Cardiac muscle cell (in vitro differentiated cells and primary cell): Measurements from ENCODE around the gene SRR. TPM values are rescaled to one million over a fixed set of nuclear protein-coding genes. Genes with fewer than 3 reads are reported as not detected.

Source experiments
- DNase-seq, 2 donors: peaks; one replicate each; pipeline versions ENCODE4 v3.0.0 to v3.0.0-alpha.2; 2010 to 2017; ENCODE audit warnings: low read depth in 1 of 2, low spot score in 1 of 2
- H3K27ac ChIP-seq: fragments of 200-600 bp; sonication (generic); 2 replicates; pipeline ENCODE4 v1.5.1; 2016
- H3K27me3 ChIP-seq: fragments of 200-600 bp; sonication (generic); 2 replicates; pipeline ENCODE4 v1.6.0; 2016; ENCODE audit warnings: control low read depth
- H3K36me3 ChIP-seq: fragments of 200-600 bp; sonication (generic); 2 replicates; pipeline ENCODE4 v1.5.1; 2016; ENCODE audit warnings: control low read depth
- H3K4me1 ChIP-seq: fragments of 200-600 bp; sonication (generic); 2 replicates; pipeline ENCODE4 v1.8.1; 2017; ENCODE audit warnings: low read depth, mild to moderate bottlenecking, mixed run types
- H3K4me3 ChIP-seq: fragments of 200-600 bp; sonication (generic); 2 replicates; pipeline ENCODE4 v1.5.1; 2016; ENCODE audit warnings: mild to moderate bottlenecking
- H3K9me3 ChIP-seq: fragments of 200-600 bp; sonication (generic); 2 replicates; pipeline ENCODE4 v1.5.1; 2017; ENCODE audit warnings: low read depth, mild to moderate bottlenecking, control low read depth
- CTCF ChIP-seq: IDR thresholded peaks from 2 replicates; pipeline ENCODE4 v1.5.1; 2012; ENCODE audit warnings: low read depth, mild to moderate bottlenecking, low read length
- polyA plus RNA-seq: library from polyadenylated mRNA; unstranded; fragments of >200 nt; fragmentation: Nextera tagmentation; extraction: Ambion mirVana; gene quantifications from 2 replicates; pipeline ENCODE4 v1.2.1, GENCODE V29; 2016
- total RNA-seq: library from RNA; depleted of rRNA; stranded (reverse); fragments of >200 nt; gene quantifications from 2 replicates; pipeline ENCODE4 v1.2.3, GENCODE V29; 2016

SRR gene
- total and polyA plus RNA-seq, 2 experiments from 2014 or later = 27.7 to 49.9 TPM

- DNase-seq = no peak
- H3K27me3 ChIP-seq = no peaks in the 10 kb centered on the region
- no peak overlapping the region for H3K27ac ChIP-seq
- no peak for TF ChIP-seq CTCF
- H3K9me3 ChIP-seq = no peaks in the 10 kb centered on the region
- H3K36me3 ChIP-seq = peaks cover 3% of the 10 kb centered on the region
- no peak overlapping the region for H3K4me3 ChIP-seq
- H3K4me1 ChIP-seq = no peaks in the 10 kb centered on the region
Observed at GRCh38 chr17:2372681-2373080, 68.9 kb downstream of the SRR start.

- H3K36me3 ChIP-seq = peaks cover 3% of the 10 kb centered on the region
- TF ChIP-seq CTCF = no peak
- H3K27ac ChIP-seq = no peak overlapping the region
- no peaks in the 10 kb centered on the region for H3K27me3 ChIP-seq
- H3K4me3 ChIP-seq = no peak overlapping the region
- H3K9me3 ChIP-seq = no peaks in the 10 kb centered on the region
- H3K4me1 ChIP-seq = no peaks in the 10 kb centered on the region
- no peak for DNase-seq
Observed at GRCh38 chr17:2373179-2373578, 69.4 kb downstream of the SRR start.

Other genes with a start within 250 kb of the SRR start
- 2.6 and 3.7 TPM in 2 replicates for gene HIC1, start 248.8 kb upstream of the SRR start, total RNA-seq
- gene HIC1, start 248.8 kb upstream of the SRR start, polyA plus RNA-seq = 0.88 and 2.7 TPM in 2 replicates
- 50.8 and 54.8 TPM in 2 replicates for gene SMG6, start 165 bp upstream of the SRR start, total RNA-seq
- gene SMG6, start 165 bp upstream of the SRR start, polyA plus RNA-seq = 23.0 and 25.9 TPM in 2 replicates
- gene TSR1, start 32.5 kb downstream of the SRR start, total RNA-seq = 47.1 and 52.6 TPM in 2 replicates
- 34.0 and 43.1 TPM in 2 replicates for gene TSR1, start 32.5 kb downstream of the SRR start, polyA plus RNA-seq
- 93.3 and 106 TPM in 2 replicates for gene SGSM2, start 33.6 kb downstream of the SRR start, total RNA-seq
- gene SGSM2, start 33.6 kb downstream of the SRR start, polyA plus RNA-seq = 99.3 and 107 TPM in 2 replicates
- 15.8 and 17.4 TPM in 2 replicates for gene MNT, start 97.1 kb downstream of the SRR start, total RNA-seq
- gene MNT, start 97.1 kb downstream of the SRR start, polyA plus RNA-seq = 7.1 and 7.3 TPM in 2 replicates
- 17.4 and 23.9 TPM in 2 replicates for gene METTL16, start 207.9 kb downstream of the SRR start, total RNA-seq
- gene METTL16, start 207.9 kb downstream of the SRR start, polyA plus RNA-seq = 19.3 and 22.2 TPM in 2 replicates